Liver (tissue), 9 donors: ENCODE results near the gene KCNC4. TPM values are rescaled to one million over a fixed set of nuclear protein-coding genes. Genes with fewer than 3 reads are reported as not detected.
A peak's percentile ranks its signal among the peaks of the same experiment; 100 is the strongest.

Source experiments
- DNase-seq: peaks from one replicate; pipeline ENCODE4 v3.0.0-alpha.2; 2017; ENCODE audit warnings: low spot score
- H3K27ac ChIP-seq, 2 donors: one replicate each; pipeline ENCODE4 v1.7.0; 2013; ENCODE audit warnings: inconsistent platforms in 2 of 2, low read length in 2 of 2, control low read depth in 1 of 2, low read depth in 1 of 2, mild to moderate bottlenecking in 1 of 2
- H3K27me3 ChIP-seq, 4 donors: one replicate each; pipeline versions ENCODE4 v1.6.1 to v1.7.0; 2013; ENCODE audit warnings: low read length in 3 of 4, inconsistent platforms in 1 of 4, mild to moderate bottlenecking in 1 of 4, moderate library complexity in 1 of 4; ENCODE audit not compliant: control insufficient read depth in 4 of 4, insufficient read depth in 4 of 4
- H3K36me3 ChIP-seq, 4 donors: one replicate each; pipeline versions ENCODE4 v1.6.1 to v1.7.0; 2013; ENCODE audit warnings: low read length in 3 of 4, mild to moderate bottlenecking in 3 of 4, low read depth in 1 of 4, moderate library complexity in 1 of 4; ENCODE audit not compliant: control insufficient read depth in 4 of 4, insufficient read depth in 3 of 4
- H3K4me1 ChIP-seq, 4 donors: one replicate each; pipeline versions ENCODE4 v1.6.1 to v1.7.0; 2013; ENCODE audit warnings: low read length in 3 of 4, mild to moderate bottlenecking in 3 of 4, moderate library complexity in 1 of 4; ENCODE audit not compliant: control insufficient read depth in 4 of 4, insufficient read depth in 4 of 4
- H3K4me3 ChIP-seq, 3 donors: one replicate each; pipeline versions ENCODE4 v1.6.1 to v1.7.0; 2013; ENCODE audit warnings: low read length in 3 of 3, control low read depth in 1 of 3, low read depth in 1 of 3, mild to moderate bottlenecking in 1 of 3
- H3K9ac ChIP-seq, 2 donors: one replicate each; pipeline ENCODE4 v1.7.0; 2013; ENCODE audit warnings: low read length in 2 of 2, mild to moderate bottlenecking in 2 of 2, moderate library complexity in 2 of 2, control low read depth in 1 of 2, low read depth in 1 of 2
- H3K9me3 ChIP-seq, 4 donors: one replicate each; pipeline versions ENCODE4 v1.6.1 to v1.7.0; 2013; ENCODE audit warnings: low read length in 3 of 4; ENCODE audit not compliant: control insufficient read depth in 4 of 4
- ATF3 ChIP-seq: IDR thresholded peaks from 2 replicates; pipeline ENCODE4 v1.6.1; 2016; ENCODE audit warnings: antibody characterized with exemption
- CTCF ChIP-seq: fragments of 150-350 bp; IDR thresholded peaks from 2 replicates; pipeline ENCODE4 v1.5.1; 2017; ENCODE audit warnings: improper control_type of control experiment, low read depth, low read length; ENCODE audit not compliant: missing input control
- EGR1 ChIP-seq, 2 donors: IDR thresholded peaks; 2 replicates each; pipeline ENCODE4 v1.6.1; 2016 to 2018; ENCODE audit warnings: antibody characterized with exemption in 2 of 2, low read depth in 2 of 2
- FOXA1 ChIP-seq: IDR thresholded peaks from 2 replicates; pipeline ENCODE4 v1.6.1; 2016; ENCODE audit warnings: antibody characterized with exemption
- FOXA2 ChIP-seq: IDR thresholded peaks from 2 replicates; pipeline ENCODE4 v1.6.1; 2016; ENCODE audit warnings: antibody characterized with exemption
- GABPA ChIP-seq, 2 donors: IDR thresholded peaks in 1 of 2; conservative IDR thresholded peaks in 1 of 2; 2 replicates each; pipeline ENCODE4 v1.6.1; 2016; ENCODE audit warnings: antibody characterized with exemption in 2 of 2, mild to moderate bottlenecking in 1 of 2, moderate library complexity in 1 of 2
- HNF4A ChIP-seq, 2 donors: conservative IDR thresholded peaks; 2 replicates each; pipeline ENCODE4 v1.6.1; 2016; ENCODE audit warnings: antibody characterized with exemption in 2 of 2, mild to moderate bottlenecking in 2 of 2
- HNF4G ChIP-seq: IDR thresholded peaks from 2 replicates; pipeline ENCODE4 v1.6.1; 2016; ENCODE audit warnings: antibody characterized with exemption
- JUND ChIP-seq, 2 donors: IDR thresholded peaks; 2 replicates each; pipeline ENCODE4 v1.6.1; 2016; ENCODE audit warnings: antibody characterized with exemption in 2 of 2
- MAX ChIP-seq: IDR thresholded peaks from 2 replicates; pipeline ENCODE4 v1.6.1; 2016; ENCODE audit warnings: antibody characterized with exemption
- NR2F2 ChIP-seq: IDR thresholded peaks from 2 replicates; pipeline ENCODE4 v1.6.1; 2016; ENCODE audit warnings: antibody characterized with exemption
- RAD21 ChIP-seq, 2 donors: IDR thresholded peaks; 2 replicates each; pipeline ENCODE4 v1.6.1; 2016; ENCODE audit warnings: antibody characterized with exemption in 2 of 2, mild to moderate bottlenecking in 2 of 2
- REST ChIP-seq: IDR thresholded peaks from 2 replicates; pipeline ENCODE4 v1.6.1; 2016; ENCODE audit warnings: antibody characterized with exemption, mild to moderate bottlenecking
- RXRA ChIP-seq, 2 donors: IDR thresholded peaks; 2 replicates each; pipeline ENCODE4 v1.6.1; 2017 to 2018; ENCODE audit warnings: antibody characterized with exemption in 2 of 2, mild to moderate bottlenecking in 1 of 2
- SP1 ChIP-seq: IDR thresholded peaks from 2 replicates; pipeline ENCODE4 v1.6.1; 2018; ENCODE audit warnings: antibody characterized with exemption, mild to moderate bottlenecking
- TAF1 ChIP-seq: conservative IDR thresholded peaks from 2 replicates; pipeline ENCODE4 v1.6.1; 2016; ENCODE audit warnings: antibody characterized with exemption, mild to moderate bottlenecking
- ZBTB33 ChIP-seq: IDR thresholded peaks from 2 replicates; pipeline ENCODE4 v1.6.1; 2016; ENCODE audit warnings: antibody characterized with exemption
- WGBS: extraction: QIAGEN DNeasy Blood & Tissue Kit; methylation state at CpG from one replicate; pipeline ENCODE4 v1.1.7; 2013; 5-methylcytosine and 5-hydroxymethylcytosine counted together
- polyA plus RNA-seq, 2 donors: library from polyadenylated mRNA; stranded (reverse) in 1 of 2; unstranded in 1 of 2; fragments of 200-250 nt in 1 of 2; fragments of >200 nt in 1 of 2; fragmentation: Nextera tagmentation in 1 of 2; extraction: Ambion mirVana in 1 of 2; gene quantifications; one replicate each; pipeline versions ENCODE4 v1.2.1 to v1.2.3, GENCODE V29; 2013 to 2015
- total RNA-seq, 2 donors: library from RNA; depleted of rRNA; stranded (reverse); fragments of >200 nt; gene quantifications; one replicate each; pipeline ENCODE4 v1.2.3, GENCODE V29; 2014
- donor health status: healthy.
- donor health status: healthy.
- donor health status: healthy.
- donor health status: healthy.
- donor health status: healthy.

The KCNC4 gene
- total and polyA plus RNA-seq, 4 donors = 0.46 to 2.5 (median 1.5) TPM

GRCh38 chr1:110174961-110175360, 35.2 kb upstream of the KCNC4 start:
- no peak overlapping the region for H3K4me3 ChIP-seq
- TF ChIP-seq HNF4A (conservative IDR thresholded peaks at IDR 0.05) (no peak), ZBTB33 (no peak), EGR1 (IDR thresholded peaks at IDR 0.05; ENCODE audit: low read depth in 2 of 2) (no peak), FOXA1 (no peak), HNF4G (no peak)
- no peaks in the 10 kb centered on the region for H3K4me1 ChIP-seq
- H3K27me3 ChIP-seq = peaks cover 0 to 3% (median under 1%) of the 10 kb centered on the region in 4 donors
- no peaks in the 10 kb centered on the region for H3K36me3 ChIP-seq
- no peak for DNase-seq
- no peaks in the 10 kb centered on the region for H3K9me3 ChIP-seq
- H3K27ac ChIP-seq = no peak overlapping the region
- no peak overlapping the region for H3K9ac ChIP-seq
- 45% methylated on average over 2 of the region's 2 CpGs for WGBS

- WGBS = 58% methylated on average over 9 of the region's 9 CpGs
- Histone ChIP-seq H3K9ac (no peak overlapping the region), H3K36me3 (no peaks in the 10 kb centered on the region), H3K27me3 (peaks cover 0 to 3% (median under 1%) of the 10 kb centered on the region in 4 donors), H3K27ac (no peak overlapping the region), H3K4me3 (no peak overlapping the region), H3K4me1 (no peaks in the 10 kb centered on the region), H3K9me3 (no peaks in the 10 kb centered on the region)
- TF ChIP-seq NR2F2 (no peak), SP1 (no peak), HNF4A (conservative IDR thresholded peaks at IDR 0.05) (no peak), RXRA (IDR thresholded peaks at IDR 0.05) (no peak), GABPA (IDR thresholded peaks at IDR 0.05 in 1 of 2, conservative IDR thresholded peaks at IDR 0.05 in 1 of 2) (no peak), HNF4G (no peak), FOXA1 (no peak), FOXA2 (no peak), ATF3 (no peak), ZBTB33 (no peak), TAF1 (no peak), MAX (no peak), REST (no peak), JUND (IDR thresholded peaks at IDR 0.05) (no peak), RAD21 (IDR thresholded peaks at IDR 0.05) (no peak), EGR1 (IDR thresholded peaks at IDR 0.05; ENCODE audit: low read depth in 2 of 2) (no peak), CTCF (no peak)
- peak; percentile 63 for DNase-seq
These were observed 33.7 kb upstream of the KCNC4 start for GRCh38 chr1:110176299-110176956.
